Stimulated activated effector memory CD8-positive, alpha-beta T cell treated with anti-CD3 and anti-CD28 coated beads, Interleukin-12 subunit alpha, Interleukin-12 subunit beta, amount 100 ng/mL, for 72 hours (primary cell): Measurements from ENCODE around the gene SH3BP2.
"Not testable (repeated sequence)": the region's sequence is repeated elsewhere in the genome, so short reads cannot be mapped to it uniquely, and the experiment has no call there.

Source experiments
- ATAC-seq: fragments of 150-1000 bp; cut with Tn5 transposase; 2 replicates; pipeline ENCODE4 v1.10.0; 2021
- DNase-seq, 2 donors: peaks; one replicate each; pipeline ENCODE4 v3.0.0; 2021 to 2022; ENCODE audit warnings: low spot score in 2 of 2
- H3K27ac Mint-ChIP-seq: one replicate; pipeline ENCODE4 v1.8.0; 2022; ENCODE audit warnings: mild to moderate bottlenecking, mixed read lengths
- H3K36me3 Mint-ChIP-seq: one replicate; pipeline ENCODE4 v1.8.0; 2022; ENCODE audit warnings: mild to moderate bottlenecking, mixed read lengths
- H3K4me1 Mint-ChIP-seq: one replicate; pipeline ENCODE4 v1.8.0; 2022; ENCODE audit warnings: mixed read lengths
- H3K4me3 Mint-ChIP-seq: one replicate; pipeline ENCODE4 v1.8.0; 2022; ENCODE audit warnings: mild to moderate bottlenecking, mixed read lengths
- H3K9me3 Mint-ChIP-seq: one replicate; pipeline ENCODE4 v1.8.0; 2022; ENCODE audit warnings: mixed read lengths

SH3BP2 gene

DNA sequence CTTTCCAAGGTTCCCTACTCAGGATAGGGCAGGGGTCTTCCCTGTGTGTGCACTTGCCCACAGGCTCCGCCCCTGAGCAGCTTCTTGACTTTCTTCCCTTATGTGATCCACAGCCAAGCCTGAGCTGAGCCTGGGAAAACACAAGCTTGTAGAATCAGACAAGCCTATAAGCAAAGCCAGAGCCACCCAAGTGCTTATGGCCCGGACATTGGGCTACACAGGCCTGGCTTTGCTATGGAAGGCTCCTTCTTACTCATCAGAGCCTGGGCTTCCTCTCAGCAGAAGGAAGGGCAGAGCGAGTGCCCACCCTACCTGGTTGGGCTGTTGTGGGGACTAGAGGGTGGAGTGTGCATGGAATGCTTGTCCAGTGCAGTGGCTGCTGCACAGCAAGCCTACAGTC lies 35.5 kb upstream of the SH3BP2 start:
- Mint-ChIP-seq H3K4me3 (peak overlapping the region; percentile 88), H3K4me1 (peaks cover 48% of the 10 kb centered on the region), H3K36me3 (peaks cover 36% of the 10 kb centered on the region), H3K27ac (no peak overlapping the region), H3K9me3 (no peaks in the 10 kb centered on the region)
- DNase-seq (no peak), ATAC-seq (no peak)

DNA sequence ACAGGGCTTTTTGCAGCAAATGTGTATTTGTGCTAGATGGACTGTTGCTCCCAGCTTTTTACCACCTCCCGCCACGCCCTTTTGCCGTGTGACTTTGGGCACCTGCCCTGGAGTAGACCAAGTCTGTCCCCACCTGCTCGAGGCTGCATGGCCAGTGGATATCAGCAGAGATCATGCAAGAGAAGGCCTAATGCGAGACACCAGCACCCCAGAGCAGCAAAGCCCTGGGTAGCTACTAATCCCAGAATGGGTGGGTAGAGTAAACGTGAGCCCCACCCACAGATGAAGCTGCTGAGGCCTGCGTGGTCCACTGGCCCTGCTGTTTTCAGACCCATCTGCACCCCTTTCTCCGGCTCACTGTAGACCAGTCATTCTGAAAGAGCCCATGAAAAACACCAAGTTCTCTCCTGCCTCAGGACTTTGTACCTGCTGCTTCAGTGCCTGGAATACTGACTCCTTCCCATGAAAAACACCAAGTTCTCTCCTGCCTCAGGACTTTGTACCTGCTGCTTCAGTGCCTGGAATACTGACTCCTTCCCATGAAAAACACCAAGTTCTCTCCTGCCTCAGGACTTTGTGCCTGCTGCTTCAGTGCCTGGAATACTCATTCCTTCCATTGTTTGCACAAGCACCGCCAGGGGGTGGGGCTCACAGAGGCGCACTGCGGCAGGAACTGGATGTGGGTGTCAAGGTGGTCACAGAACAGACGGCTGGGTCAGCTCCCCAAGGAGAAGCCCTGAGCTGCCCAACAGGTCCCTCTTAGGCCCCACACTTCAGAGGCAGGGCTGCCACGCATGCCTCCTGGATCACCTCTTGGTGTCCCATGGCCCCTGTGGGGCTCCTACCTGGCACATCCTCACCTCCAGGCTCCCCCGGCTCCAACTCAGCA lies 31.6 kb upstream of the SH3BP2 start:
- Mint-ChIP-seq H3K4me1 (peaks cover 29% of the 10 kb centered on the region), H3K9me3 (no peaks in the 10 kb centered on the region), H3K36me3 (peaks cover 5% of the 10 kb centered on the region), H3K27ac (peak overlapping the region; percentile 80), H3K4me3 (no peak overlapping the region)
- ATAC-seq (peak; percentile 25), DNase-seq (no peak)

DNA sequence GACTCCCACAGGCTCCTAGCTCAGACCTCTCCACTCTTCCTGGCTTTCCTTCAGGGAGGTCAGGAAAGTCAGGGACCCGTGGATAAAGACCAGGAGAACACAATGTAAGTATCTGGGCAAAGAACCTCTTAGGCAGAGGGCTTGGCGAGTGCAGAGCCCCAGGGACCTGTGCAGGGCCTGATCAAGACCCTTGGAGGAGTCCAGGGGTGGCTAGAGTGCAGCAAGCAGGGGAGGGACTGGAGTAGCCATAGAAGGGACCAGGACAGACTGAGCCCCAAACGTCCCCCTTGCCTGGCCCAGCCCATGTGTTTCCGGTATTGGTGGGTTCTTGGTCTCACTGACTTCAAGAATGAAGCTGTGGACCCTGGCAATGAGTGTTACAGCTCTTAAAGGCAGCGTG lies 30.8 kb upstream of the SH3BP2 start:
- Mint-ChIP-seq H3K27ac (peak overlapping the region; percentile 80), H3K4me1 (peaks cover 28% of the 10 kb centered on the region), H3K36me3 (no peaks in the 10 kb centered on the region), H3K4me3 (no peak overlapping the region), H3K9me3 (no peaks in the 10 kb centered on the region)
- no peak for DNase-seq
- no peak for ATAC-seq

DNA sequence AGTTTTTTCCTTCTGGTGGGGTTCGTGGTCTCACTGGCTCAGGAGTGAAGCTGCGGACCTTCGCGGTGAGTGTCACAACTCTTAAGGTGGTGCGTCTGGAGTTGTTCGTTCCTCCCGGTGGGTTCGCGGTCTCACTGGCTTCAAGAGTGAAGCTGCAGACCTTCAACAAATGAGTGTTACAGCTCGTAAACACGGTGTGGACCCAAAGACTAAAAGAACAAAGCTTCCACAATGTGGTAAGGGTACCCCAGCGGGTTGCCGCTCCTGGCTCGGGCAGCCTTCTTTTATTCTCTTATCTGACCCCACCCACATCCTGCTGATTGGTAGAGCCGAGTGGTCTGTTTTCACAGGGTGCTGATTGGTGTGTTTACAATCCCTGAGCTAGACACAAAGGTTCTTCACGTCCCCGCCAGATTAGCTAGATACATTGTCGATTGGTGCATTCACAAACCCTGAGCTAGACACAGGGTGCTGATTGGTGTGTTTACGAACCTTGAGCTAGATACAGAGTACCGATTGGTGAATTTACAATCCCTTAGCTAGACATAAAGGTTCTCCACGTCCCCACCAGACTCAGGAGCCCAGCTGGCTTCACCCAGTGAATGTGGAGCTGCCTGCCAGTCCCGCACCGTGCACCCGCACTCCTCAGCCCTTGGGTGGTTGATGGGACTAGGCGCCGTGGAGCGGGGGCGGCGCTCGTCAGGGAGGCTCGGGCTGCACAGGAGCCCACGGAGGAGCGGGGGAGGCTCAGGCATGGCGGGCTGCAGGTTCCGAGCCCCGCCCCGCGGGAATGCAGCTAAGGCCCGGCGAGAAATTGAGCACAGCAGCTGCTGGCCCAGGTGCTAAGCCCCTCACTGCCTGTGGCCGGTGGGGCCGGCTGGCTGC lies 30.2 kb upstream of the SH3BP2 start:
- Mint-ChIP-seq H3K4me1 (peaks cover 28% of the 10 kb centered on the region), H3K4me3 (peak overlapping the region; percentile 64), H3K27ac (peak overlapping the region; percentile 80)
- not testable (repeated sequence) for H3K9me3 Mint-ChIP-seq, H3K36me3 Mint-ChIP-seq, DNase-seq, ATAC-seq

DNA sequence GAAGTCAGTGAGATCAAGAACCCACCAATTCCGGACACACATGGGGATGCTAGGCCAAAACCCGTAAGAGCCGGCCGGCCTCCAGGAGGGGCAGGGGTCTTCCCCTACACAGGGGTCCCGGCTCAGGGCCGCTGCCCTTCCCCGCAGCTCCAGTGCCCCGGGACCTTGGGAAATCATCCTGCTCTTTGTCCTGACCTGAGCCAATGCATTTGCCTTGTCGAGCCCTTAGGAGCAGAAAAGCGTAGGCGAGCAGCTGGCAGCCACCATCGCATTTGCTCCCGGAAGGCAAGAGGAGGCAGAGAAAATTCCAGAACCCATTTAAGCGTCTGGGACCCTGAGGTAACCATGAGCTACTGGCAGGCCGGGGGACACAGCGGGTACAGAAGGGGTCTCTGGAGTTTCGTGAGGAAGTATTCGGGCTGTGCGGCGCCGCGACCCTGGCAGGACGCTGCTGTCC lies 29.3 kb upstream of the SH3BP2 start:
- Mint-ChIP-seq H3K4me3 (peak overlapping the region; percentile 64), H3K9me3 (no peaks in the 10 kb centered on the region), H3K4me1 (peaks cover 28% of the 10 kb centered on the region), H3K27ac (no peak overlapping the region), H3K36me3 (no peaks in the 10 kb centered on the region)
- ATAC-seq (no peak), DNase-seq (no peak)

DNA sequence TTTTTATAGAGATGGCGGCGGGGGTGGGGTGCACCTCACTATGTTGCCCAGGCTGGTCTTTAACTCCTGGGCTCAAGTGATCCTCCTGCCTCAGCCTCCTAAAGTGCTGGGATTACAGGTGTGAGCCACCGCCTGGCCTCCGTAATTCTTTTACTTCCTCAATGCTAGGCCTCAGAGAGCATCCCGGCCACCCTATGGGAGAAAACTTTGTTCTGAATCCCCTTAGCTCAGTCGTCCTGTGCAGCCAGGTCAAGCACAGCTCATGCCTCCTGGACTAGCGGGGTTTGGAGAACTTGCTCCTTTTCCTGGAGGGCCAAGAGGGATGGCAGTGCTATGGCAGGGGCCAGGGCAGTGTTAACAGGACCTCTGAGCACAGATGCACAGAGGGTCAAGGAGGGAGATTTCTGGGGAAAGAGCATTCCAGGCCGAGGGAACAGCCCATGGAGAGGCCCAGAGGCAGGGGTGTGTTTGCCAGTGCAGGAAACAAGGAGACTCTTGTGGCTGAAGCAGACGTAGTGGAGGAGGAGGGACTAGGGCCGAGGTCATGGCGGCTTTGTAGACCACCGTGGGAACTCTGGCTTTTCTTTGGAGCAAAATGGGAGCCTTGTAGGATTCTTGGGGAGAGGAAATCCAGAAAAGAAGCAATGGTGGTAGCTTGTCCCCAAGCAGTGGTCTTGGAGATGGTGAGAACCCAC lies 26.9 kb upstream of the SH3BP2 start:
- no peak for ATAC-seq
- Mint-ChIP-seq H3K27ac (peak overlapping the region; percentile 32), H3K4me1 (peaks cover 38% of the 10 kb centered on the region), H3K4me3 (no peak overlapping the region), H3K36me3 (no peaks in the 10 kb centered on the region), H3K9me3 (peaks cover 2% of the 10 kb centered on the region)
- no peak for DNase-seq

DNA sequence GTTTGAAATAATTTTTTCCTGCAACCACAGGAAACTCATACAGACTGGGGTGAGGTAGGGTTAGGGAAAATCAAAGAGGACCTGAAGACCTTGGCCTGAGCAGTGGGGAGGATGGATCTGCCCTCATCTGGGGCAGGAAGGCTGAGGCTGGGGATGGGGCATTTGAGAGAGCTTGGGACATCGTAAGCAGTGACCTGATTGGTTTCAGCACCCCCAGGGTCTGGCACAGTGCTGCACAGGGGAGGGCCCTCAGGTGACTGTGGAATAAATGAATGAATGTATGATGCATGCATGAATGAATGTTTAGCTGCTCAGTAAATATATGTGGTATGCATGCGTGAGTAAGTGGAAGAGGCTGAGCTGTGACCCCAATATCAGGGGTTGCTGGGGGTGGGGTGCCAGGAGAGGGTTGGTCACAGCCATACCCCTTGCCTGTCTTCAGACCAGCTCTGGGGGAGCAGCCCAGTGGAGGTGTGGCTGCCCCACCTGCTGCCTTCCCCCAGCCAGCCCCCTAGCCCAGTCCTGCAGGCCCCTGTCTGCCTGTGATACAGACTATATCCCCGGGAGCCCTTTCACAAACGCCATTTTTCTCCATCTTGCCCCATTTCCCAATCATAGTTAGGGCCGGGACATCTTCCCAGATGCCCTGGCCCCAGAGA lies 25.7 kb upstream of the SH3BP2 start:
- Mint-ChIP-seq H3K27ac (no peak overlapping the region), H3K4me1 (peaks cover 35% of the 10 kb centered on the region), H3K36me3 (no peaks in the 10 kb centered on the region), H3K4me3 (no peak overlapping the region), H3K9me3 (peaks cover 2% of the 10 kb centered on the region)
- DNase-seq (no peak), ATAC-seq (no peak)

DNA sequence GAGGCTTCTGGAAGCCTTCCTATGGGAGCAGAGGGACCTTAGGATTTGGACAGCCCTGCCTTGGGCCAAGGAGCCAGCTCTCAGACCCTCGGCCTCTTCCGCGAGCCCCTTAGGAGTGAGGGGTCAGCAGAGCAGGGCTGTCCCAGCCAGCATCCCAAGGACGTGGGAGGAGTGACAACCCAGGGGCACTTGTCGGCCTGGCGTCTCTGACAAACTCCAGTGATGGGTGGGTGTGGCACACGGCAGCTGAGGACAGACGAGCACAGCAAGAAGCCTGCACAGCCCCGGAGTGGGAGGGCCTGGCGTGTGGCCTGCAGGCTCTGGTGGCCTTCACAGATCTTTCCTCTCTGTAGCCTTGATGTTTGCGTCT lies 25.2 kb upstream of the SH3BP2 start:
- H3K36me3 Mint-ChIP-seq: no peaks in the 10 kb centered on the region
- peaks cover 2% of the 10 kb centered on the region for H3K9me3 Mint-ChIP-seq
- H3K4me3 Mint-ChIP-seq: no peak overlapping the region
- no peak overlapping the region for H3K27ac Mint-ChIP-seq
- ATAC-seq (no peak), DNase-seq (no peak)
- peaks cover 34% of the 10 kb centered on the region for H3K4me1 Mint-ChIP-seq

DNA sequence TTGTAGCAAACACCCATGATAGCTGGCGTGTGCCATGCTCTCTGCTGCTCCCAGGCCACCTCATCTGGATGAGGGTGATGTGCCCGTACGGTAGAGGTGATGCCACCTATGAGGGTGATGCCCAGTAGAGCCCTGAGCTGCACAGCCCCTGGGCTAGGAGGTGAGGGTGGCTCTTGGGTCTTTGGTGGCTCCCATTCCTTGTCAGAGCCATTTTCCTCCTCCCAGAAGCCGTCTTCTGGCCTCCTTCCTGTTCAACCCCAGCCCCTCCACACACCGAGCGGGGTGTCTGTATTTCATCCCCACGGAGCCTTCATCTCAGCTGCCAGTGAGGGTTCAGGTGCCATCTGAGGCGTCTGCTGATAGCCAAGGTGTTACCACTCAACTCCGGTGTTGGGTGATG lies 24.8 kb upstream of the SH3BP2 start:
- Mint-ChIP-seq H3K4me1 (peaks cover 34% of the 10 kb centered on the region), H3K9me3 (peaks cover 2% of the 10 kb centered on the region), H3K36me3 (no peaks in the 10 kb centered on the region), H3K4me3 (no peak overlapping the region), H3K27ac (no peak overlapping the region)
- no peak for ATAC-seq
- DNase-seq: no peak

DNA sequence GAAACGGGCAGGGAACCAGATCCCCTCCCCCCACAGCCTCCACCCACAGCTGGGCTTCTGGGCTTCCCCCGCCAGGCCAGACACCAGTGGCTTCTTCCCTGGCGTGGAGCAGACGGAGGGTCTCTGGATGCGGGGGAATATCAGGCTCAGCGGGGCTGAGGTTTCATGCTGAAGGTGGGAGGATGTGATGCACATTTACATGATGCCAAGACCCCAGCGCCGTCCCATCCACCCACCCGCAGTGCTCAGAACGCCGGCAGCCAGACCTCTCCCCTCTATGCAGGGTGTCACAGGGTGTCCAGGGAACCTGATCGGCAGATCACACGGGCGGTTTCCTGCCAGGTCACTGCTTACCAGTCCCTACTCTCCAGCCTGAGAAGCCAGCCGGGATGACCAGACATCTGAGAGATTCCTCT lies 24.0 kb upstream of the SH3BP2 start:
- ATAC-seq (no peak), DNase-seq (no peak)
- Mint-ChIP-seq H3K4me1 (peaks cover 34% of the 10 kb centered on the region), H3K27ac (peak overlapping the region; percentile 73), H3K36me3 (no peaks in the 10 kb centered on the region), H3K4me3 (no peak overlapping the region), H3K9me3 (peaks cover 2% of the 10 kb centered on the region)

DNA sequence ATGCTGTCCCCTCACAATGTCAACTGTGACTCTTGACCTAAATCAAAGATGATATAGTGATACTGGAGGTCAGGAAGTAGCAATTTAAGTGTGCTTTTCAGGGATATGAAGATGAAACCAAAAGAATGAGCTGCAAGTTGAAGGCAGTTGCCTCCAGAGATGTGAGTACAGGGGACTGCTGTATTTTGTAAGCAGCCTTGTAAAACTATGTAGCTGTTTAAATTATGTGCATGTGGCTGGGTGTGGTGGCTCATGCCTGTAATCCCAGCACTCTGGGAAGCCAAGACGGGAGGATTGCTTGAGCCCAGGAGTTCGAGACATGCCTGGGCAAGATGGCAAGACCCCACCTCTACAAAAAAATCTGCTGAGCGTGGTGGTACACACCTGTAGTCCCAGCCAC lies 21.6 kb upstream of the SH3BP2 start:
- Mint-ChIP-seq H3K27ac (peak overlapping the region; percentile 56), H3K4me1 (peaks cover 30% of the 10 kb centered on the region), H3K4me3 (no peak overlapping the region), H3K36me3 (no peaks in the 10 kb centered on the region), H3K9me3 (peaks cover 2% of the 10 kb centered on the region)
- DNase-seq (no peak), ATAC-seq (no peak)

DNA sequence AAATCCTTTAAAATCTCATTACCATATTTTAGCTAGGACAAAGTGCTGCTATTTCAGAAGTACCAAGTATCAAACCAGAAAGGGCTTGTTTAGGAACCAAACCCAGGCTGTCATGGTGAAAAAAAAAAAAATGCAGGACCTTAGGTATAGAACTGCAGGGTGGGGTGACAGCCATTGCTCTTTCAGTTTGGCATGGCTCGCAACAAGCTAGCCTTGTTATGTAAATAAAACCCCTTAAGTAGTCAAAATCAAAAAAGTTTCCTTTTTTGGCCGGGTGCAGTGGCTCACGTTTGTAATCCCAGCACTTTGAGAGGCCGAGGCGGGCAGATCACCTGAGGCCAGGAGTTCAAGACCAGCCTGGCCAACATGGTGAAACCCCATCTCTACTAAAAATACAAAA lies 12.2 kb upstream of the SH3BP2 start:
- not testable (repeated sequence) for H3K4me3 Mint-ChIP-seq, H3K9me3 Mint-ChIP-seq, DNase-seq, H3K36me3 Mint-ChIP-seq, H3K27ac Mint-ChIP-seq, ATAC-seq, H3K4me1 Mint-ChIP-seq

DNA sequence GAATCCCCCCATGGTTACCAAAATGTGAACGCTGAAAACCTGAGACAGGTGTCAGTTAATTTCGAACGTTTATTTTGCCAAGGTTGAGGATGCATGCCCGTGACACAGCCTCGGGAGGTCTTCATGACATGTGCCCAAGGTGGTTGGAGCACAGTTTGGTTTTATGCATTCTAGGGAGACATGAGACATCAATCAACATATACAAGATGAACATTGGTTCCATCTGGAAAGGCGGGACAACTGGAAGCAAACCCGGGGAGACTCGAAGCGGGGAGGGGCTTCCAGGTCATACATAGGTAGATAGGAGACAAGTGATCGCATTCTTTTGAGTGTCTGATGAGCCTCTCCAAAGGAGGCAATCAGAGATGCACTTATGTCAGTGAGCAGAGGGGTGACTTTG lies 11.0 kb upstream of the SH3BP2 start:
- DNase-seq: no peak
- H3K4me3 Mint-ChIP-seq: no peak overlapping the region
- no peak overlapping the region for H3K27ac Mint-ChIP-seq
- no peak for ATAC-seq
- peaks cover 5% of the 10 kb centered on the region for H3K9me3 Mint-ChIP-seq
- peaks cover 17% of the 10 kb centered on the region for H3K4me1 Mint-ChIP-seq
- H3K36me3 Mint-ChIP-seq: no peaks in the 10 kb centered on the region

DNA sequence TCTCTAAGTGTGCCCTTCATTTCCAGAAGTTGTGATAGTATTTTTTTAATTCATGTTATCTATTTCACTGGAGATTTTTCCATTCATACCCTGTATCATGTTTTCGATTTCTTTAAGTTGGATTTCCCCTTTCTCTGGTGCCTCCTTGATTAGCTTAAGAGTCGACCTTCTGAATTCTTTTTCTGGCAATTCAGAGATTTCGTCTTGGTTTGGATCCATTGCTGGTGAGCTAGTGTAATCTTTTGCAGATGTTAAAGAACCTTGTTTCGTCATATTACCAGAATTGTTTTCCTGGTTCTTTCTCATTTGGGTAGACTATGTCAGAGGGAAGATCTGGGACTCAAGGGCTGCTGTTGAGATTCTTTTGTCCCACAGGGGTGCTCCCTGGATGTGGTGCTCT lies 9.1 kb upstream of the SH3BP2 start:
- no peak overlapping the region for H3K4me3 Mint-ChIP-seq
- no peak for DNase-seq
- H3K36me3 Mint-ChIP-seq: peaks cover 6% of the 10 kb centered on the region
- no peak for ATAC-seq
- H3K9me3 Mint-ChIP-seq: peaks cover 5% of the 10 kb centered on the region
- peaks cover 33% of the 10 kb centered on the region for H3K4me1 Mint-ChIP-seq
- peak overlapping the region; percentile 10 for H3K27ac Mint-ChIP-seq

DNA sequence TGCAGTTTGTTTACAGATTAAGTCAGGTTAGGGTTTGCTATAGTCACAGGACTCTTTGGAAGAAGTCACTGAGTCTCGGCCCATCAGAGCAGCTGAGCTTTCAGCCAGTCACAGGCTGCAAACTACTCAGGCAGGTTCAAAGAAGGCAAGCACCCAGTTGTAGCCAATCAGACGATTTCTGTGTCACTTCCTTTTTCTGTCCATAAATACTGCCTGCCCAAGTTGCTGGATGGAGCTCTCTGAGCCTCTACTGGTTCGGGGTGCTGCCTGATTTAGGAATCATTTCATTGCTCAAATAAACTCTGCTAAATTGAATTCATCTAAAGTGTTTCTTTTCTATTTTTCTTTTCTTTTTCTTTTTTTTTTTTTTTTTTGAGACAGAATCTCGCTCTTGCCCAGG lies 7.3 kb upstream of the SH3BP2 start:
- H3K27ac Mint-ChIP-seq: peak overlapping the region; percentile 97
- H3K4me3 Mint-ChIP-seq: peak overlapping the region; percentile 60
- ATAC-seq (peak; percentile 55), DNase-seq (peak; percentile 2 to 50)
- H3K4me1 Mint-ChIP-seq: peaks cover 43% of the 10 kb centered on the region
- peaks cover 5% of the 10 kb centered on the region for H3K9me3 Mint-ChIP-seq
- H3K36me3 Mint-ChIP-seq: peaks cover 6% of the 10 kb centered on the region
